ENCODE results near the gene RAC2.
"Not testable (repeated sequence)": the region's sequence is repeated elsewhere in the genome, so short reads cannot be mapped to it uniquely, and the experiment has no call there.

Gene RAC2

GRCh38 chr22:37201443-37201820 lies 42.6 kb downstream of the RAC2 start:
- not testable (repeated sequence) for DNase-seq

DNA sequence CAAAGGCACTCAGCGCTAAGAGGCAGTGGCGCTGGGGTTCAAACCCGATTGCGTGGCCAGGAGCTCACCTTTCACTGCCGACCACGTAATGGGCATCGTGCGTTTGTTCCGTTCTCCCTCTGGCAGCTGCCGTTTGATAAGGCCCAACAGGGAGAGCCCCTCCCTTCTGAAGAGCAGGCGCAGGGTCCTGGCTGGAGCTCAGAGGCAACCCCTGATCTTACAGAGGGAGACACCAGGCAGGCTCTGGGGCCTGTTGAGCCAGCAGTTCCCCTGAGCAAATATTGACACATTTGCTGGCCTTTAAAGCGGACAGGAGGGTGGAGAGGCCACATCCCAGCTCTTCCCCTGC lies 44.3 kb downstream of the RAC2 start:
- DNase-seq, result no peak

- peak; percentile 93 for DNase-seq
These were observed 44.8 kb downstream of the RAC2 start for GRCh38 chr22:37199103-37199759.

DNA sequence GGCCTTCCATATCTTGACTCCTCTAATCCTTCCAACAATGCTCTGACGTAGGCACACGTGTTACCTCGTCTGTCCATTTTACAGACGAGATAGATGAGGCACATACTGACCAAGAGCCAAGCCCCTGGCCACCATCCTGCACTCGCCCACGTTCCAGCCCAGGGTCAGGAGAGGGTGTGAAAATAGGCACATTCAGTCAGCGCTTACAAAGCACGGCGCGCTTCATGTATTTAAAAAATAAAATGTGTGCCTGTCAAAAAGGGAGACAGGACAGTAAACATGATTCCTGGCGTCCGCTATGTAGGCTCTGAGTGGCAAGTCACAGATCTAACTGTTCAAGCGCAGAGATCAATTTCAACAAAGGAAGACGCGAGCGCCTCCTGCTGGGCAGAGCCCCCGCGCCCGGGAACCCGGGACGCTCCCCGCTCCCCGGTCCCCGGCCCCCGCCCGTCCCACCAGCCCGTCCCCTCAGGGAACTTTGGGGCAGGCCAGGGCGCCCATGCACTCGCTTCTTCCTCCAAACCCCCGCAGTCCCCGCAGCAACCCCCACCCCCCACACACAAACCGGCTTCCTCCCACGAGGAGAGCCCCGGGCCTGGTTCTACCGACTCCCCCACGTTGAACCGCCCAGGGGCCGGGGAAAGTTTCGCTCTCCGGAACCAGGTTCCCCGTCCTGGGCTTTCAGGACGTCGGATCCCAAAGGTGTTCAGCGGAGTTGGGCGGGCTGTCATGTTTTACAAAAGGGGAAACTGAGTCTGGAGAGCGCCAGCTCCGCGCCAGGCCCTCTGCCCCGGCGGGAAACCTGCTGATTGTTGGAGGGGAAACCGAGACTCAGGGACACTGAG lies 45.6 kb downstream of the RAC2 start:
- DNase-seq, result peak; percentile 49

- DNase-seq, result peak; percentile 91
These were observed 46.4 kb downstream of the RAC2 start for GRCh38 chr22:37197451-37198257.

DNA sequence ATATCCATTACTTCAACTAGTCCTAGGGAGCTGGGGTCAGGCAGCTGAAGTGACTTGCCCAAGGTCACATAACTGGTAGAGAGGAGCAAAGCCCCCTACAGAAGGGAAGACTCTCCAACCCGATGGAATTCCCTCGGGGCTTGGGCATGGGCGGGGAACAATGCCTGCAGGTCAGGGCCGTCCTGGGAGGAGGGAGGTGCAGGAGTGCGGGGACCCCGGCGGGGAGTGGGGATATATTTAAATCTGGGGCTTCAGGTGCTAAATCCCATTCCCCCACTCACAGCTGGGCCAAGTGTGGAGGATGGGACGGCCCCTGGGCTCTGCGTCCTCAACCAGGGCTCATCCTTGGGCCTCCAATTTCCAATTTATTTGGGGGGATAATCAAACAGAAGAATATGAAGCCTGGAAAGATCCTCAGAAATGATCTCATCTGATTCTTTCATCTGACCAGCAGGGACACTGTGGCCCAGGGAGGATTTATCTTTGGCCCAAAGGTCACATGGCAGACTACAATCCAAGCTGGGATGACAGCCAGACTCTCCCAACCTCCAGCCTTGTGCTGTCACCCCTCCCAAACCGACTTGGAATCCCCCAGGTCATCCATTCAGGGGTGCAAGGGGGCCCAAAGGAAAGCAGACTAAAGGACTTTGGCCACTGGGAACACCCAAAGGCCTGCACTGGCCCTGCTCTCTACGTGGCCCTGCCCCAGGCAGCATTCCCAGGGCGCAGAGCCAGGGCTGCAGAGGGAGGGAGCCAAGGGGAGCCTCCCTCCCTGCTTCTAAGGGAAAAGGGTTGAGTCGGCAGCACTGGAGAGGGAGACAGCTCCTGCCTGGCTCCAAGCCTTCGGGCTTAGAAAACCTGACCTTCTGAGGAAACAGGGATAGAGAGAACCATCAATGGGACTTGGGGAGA lies 47.3 kb downstream of the RAC2 start:
- DNase-seq, result no peak

DNA sequence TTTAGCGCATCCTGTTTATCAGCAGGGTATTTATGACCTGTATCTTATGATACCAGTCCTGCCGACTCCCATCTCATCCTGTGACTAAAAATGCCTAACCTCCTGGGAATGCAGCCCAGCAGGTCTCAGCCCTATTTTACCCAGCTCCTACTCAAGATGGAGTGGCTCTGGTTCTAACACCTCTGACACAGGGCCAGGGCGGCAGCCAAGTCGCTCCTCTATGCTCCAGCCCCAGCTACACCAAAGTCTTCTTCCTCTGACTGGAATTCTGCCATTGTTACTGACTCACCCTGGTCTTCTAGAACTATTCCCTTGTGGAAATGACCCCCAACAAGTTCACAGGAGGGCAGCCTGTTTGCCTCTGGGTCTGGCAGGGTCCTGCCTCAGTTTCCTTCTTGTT lies 48.1 kb downstream of the RAC2 start:
- DNase-seq, result no peak

- DNase-seq, result no peak
These were observed 49.3 kb downstream of the RAC2 start for GRCh38 chr22:37194750-37195149.

GRCh38 chr22:37193629-37194191 lies 50.4 kb downstream of the RAC2 start:
- no peak for DNase-seq

GRCh38 chr22:37192741-37193140 lies 51.3 kb downstream of the RAC2 start:
- no peak for DNase-seq

- DNase-seq, result no peak
These were observed 51.9 kb downstream of the RAC2 start for GRCh38 chr22:37192204-37192603.

GRCh38 chr22:37190262-37190780 lies 53.7 kb downstream of the RAC2 start:
- no peak for DNase-seq

GRCh38 chr22:37188901-37189466 lies 55.1 kb downstream of the RAC2 start:
- no peak for DNase-seq

DNA sequence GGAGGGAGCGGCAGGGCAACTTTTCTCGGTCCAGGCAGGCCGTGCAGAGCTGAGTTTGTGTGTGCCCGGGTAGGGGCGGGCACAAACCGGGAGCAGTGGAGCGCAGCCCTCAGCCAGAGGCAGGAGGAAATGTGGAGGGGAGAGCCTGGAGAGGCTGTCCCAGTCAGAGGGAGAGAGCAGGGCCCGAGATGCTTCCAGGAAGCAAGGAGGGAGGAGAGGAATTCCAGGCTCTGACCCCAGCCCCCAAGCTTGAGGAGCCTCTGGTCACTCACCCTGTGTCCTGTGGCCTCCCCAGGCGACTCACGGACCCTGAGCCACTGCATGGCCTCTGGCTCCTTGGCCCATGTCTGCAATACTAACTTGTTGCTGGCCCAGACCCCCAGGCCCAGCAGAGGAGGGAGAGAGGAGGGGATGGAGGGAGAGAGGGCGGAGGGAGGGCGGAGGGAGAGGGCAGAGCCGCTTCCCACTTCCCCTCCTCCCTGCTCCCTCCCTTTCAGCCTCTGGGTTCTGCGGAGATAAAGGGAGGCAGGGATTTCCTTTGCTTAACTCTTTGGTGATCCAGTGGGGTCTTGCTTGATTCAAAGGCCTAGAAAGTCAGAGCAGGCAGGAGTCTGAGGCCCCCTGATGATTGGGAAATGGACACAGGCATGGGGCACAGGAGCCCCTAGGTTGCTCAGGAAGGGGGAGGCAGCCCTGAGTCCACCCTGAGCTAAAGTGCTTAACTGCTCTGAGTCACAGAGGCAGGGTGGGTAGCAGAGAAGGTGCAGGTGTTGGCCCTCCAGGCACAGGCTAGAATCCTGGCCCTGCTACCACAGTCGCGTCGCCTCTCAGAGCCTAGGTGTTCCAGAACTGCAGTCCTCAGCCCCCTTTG lies 55.9 kb downstream of the RAC2 start, which contains the start of gene C1QTNF6:
Gene C1QTNF6, minus strand, starts transcription at position 357 of the 871 bp plus-strand sequence. Its CDS starts 34 bp downstream, at position 323.
- no peak for DNase-seq

DNA sequence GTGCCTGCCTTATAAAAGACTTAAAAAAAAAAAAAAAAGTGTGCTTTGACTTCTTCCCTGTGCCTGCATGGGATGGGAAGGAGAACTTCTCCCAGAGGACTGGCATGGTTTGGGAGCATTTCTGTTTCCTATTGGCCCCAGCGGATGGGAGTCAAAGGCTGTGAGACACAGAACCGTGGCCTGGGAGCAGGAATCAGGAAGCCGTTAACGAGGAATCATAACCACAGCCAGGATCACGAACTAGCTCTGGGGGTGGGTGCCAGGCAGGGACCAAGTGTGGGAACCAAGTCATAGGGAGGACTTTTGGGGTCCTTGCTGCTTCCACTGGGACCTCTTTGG lies 56.5 kb downstream of the RAC2 start:
- no peak for DNase-seq

DNA sequence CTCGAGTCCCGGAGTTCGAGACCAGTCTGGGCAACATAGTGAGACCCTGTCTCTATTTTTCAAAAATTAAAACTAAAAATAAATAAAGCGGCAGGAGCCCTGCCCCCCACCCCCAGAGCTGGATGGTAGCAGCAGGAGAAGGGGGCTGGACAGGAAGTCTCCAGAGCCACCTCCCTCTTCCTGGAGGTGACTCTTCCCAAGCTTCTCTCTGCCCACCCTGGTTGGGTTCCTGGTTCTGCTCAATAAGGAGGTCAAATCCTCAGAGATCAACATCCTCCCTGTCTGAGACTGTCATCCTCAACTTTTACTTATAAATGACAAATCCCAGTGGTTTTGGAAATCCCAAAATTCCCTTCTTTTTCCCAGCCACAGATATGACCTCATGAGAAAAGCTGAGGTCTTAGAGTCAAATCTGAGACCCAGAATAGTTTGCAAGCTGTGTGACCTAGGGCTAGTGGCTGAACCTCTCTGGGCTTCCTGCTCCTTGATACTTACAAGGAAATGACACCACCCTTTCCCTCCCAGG lies 57.0 kb downstream of the RAC2 start:
- no peak for DNase-seq

DNA sequence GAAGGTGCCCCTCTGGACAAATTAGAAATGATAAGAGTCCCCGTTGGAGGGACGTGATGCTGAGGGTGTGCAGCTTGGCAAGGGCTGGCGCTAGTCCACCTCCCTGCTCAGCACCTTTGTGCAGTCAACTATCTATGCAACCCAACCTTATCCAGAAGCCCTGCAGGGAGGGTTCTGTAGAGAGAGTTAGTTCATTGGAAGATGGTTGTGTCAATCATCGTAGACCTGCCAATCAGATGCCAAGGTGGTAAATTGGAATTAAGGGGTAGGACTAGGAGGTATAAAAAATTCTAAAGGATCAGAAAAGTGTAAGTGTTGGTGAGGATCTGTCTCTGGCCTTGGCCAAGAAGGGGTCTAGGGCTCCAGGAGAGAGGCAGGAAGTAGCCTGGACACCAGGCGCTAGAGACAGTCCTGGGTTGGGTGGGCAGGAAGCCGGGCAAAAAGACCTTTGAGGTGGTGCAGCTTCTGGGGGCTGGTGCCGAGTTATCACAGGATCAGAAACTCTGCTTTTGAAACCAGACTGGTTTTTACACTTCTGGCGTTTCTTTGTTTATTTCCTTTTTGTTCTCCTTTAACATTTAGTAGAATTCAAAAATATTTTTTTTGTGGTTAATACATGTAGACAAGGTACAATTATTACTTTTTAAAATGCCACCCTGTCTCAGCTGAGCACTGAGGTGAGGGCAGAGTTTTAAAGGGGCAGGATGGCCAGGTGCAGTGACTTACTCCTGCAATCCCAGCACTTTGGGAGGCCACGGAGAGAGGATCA lies 57.7 kb downstream of the RAC2 start:
- DNase-seq, result no peak

- DNase-seq, result no peak
These were observed 58.3 kb downstream of the RAC2 start for GRCh38 chr22:37185646-37186227.

All from NCI-H2029 (cell line).